Smooth muscle cell (in vitro differentiated cells): ENCODE data around the gene FZD7. TPM values are rescaled to one million over a fixed set of nuclear protein-coding genes. Genes with fewer than 3 reads are reported as not detected.

ENCODE experiments used
- DNase-seq: peaks from one replicate; lab custom pipeline; 2025; ENCODE audit not compliant: unreplicated experiment; lab: John Stamatoyannopoulos, UW
- H2AFZ ChIP-seq: fragments of 200-600 bp; sonication (generic); 2 replicates; pipeline ENCODE4 v1.6.0; 2016; ENCODE audit warnings: antibody characterized with exemption, low read depth, mild to moderate bottlenecking
- H3F3A ChIP-seq: fragments of 200-600 bp; sonication (generic); 2 replicates; pipeline ENCODE4 v1.6.0; 2017; ENCODE audit warnings: antibody characterized with exemption, low read depth
- H3K27ac ChIP-seq: fragments of 200-600 bp; sonication (generic); 2 replicates; pipeline ENCODE4 v1.5.1; 2016; ENCODE audit warnings: low read depth, mild to moderate bottlenecking
- H3K27me3 ChIP-seq: fragments of 200-600 bp; sonication (generic); 2 replicates; pipeline ENCODE4 v1.6.1; 2016; ENCODE audit warnings: low read depth, mild to moderate bottlenecking
- H3K36me3 ChIP-seq: fragments of 200-600 bp; sonication (generic); 2 replicates; pipeline ENCODE4 v1.5.1; 2016; ENCODE audit warnings: low read depth
- H3K4me1 ChIP-seq: fragments of 200-600 bp; sonication (generic); 2 replicates; pipeline ENCODE4 v1.5.1; 2016; ENCODE audit warnings: low read depth
- H3K4me2 ChIP-seq: fragments of 200-600 bp; sonication (generic); 2 replicates; pipeline ENCODE4 v1.6.0; 2016; ENCODE audit warnings: mild to moderate bottlenecking
- H3K4me3 ChIP-seq: fragments of 200-600 bp; sonication (generic); 2 replicates; pipeline ENCODE4 v1.5.1; 2016; ENCODE audit warnings: mild to moderate bottlenecking
- H3K79me2 ChIP-seq: fragments of 200-600 bp; sonication (generic); 2 replicates; pipeline ENCODE4 v1.6.0; 2016; ENCODE audit warnings: low read depth, mild to moderate bottlenecking
- H3K9ac ChIP-seq: fragments of 200-600 bp; sonication (generic); 2 replicates; pipeline ENCODE4 v1.6.0; 2016; ENCODE audit warnings: low read depth
- H3K9me3 ChIP-seq: fragments of 200-600 bp; sonication (generic); replicated peaks from 2 replicates; pipeline ENCODE4 v1.5.1; 2016; ENCODE audit warnings: low read depth
- H4K20me1 ChIP-seq: fragments of 200-600 bp; sonication (generic); 2 replicates; pipeline ENCODE4 v1.6.0; 2016; ENCODE audit warnings: low read depth
- CTCF ChIP-seq: fragments of 200-600 bp; sonication (generic); IDR thresholded peaks from 2 replicates; pipeline ENCODE4 v1.5.1; 2017; ENCODE audit warnings: borderline replicate concordance, mild to moderate bottlenecking, antibody characterized with exemption; ENCODE audit not compliant: insufficient read depth, poor library complexity, severe bottlenecking
- WGBS: methylation state at CpG from one replicate; pipeline ENCODE4 v1.1.7; 2016; ENCODE audit warnings: low lambda C conversion rate; 5-methylcytosine and 5-hydroxymethylcytosine counted together
- polyA plus RNA-seq: library from polyadenylated mRNA; unstranded; fragments of >200 nt; fragmentation: Nextera tagmentation; extraction: Ambion mirVana; gene quantifications from 2 replicates; pipeline ENCODE4 v1.2.1, GENCODE V29; 2016
- total RNA-seq: library from RNA; depleted of rRNA; stranded (reverse); fragments of >200 nt; gene quantifications from 2 replicates; pipeline ENCODE4 v1.2.3, GENCODE V29; 2014

Gene FZD7
- total and polyA plus RNA-seq, 2 experiments from 2014 or later = 14.8 to 17.0 TPM

GRCh38 chr2:202067589-202067988 lies 33.9 kb downstream of the FZD7 start:
- Histone ChIP-seq H3K4me1 (peaks cover 14% of the 10 kb centered on the region), H3K4me3 (no peak overlapping the region), H3K36me3 (no peaks in the 10 kb centered on the region), H4K20me1 (no peaks in the 10 kb centered on the region), H3K27ac (no peak overlapping the region), H3K27me3 (no peaks in the 10 kb centered on the region), H3K4me2 (no peak overlapping the region), H3K9me3 (no peaks in the 10 kb centered on the region), H3K79me2 (no peaks in the 10 kb centered on the region), H2AFZ (no peak overlapping the region), H3F3A (peaks cover 19% of the 10 kb centered on the region), H3K9ac (no peak overlapping the region)
- no peak for DNase-seq
- 100% methylated on average over 1 of the region's 1 CpG for WGBS
- TF ChIP-seq CTCF = no peak

GRCh38 chr2:202069170-202070067 lies 35.8 kb downstream of the FZD7 start:
- no peaks in the 10 kb centered on the region for H3K36me3 ChIP-seq
- H3K4me1 ChIP-seq = peaks cover 5% of the 10 kb centered on the region
- no peak overlapping the region for H3K9ac ChIP-seq
- no peak overlapping the region for H3K4me2 ChIP-seq
- H3K4me3 ChIP-seq = no peak overlapping the region
- H3F3A ChIP-seq = peaks cover 7% of the 10 kb centered on the region
- no peak for DNase-seq
- H4K20me1 ChIP-seq = no peaks in the 10 kb centered on the region
- no peak overlapping the region for H3K27ac ChIP-seq
- H3K79me2 ChIP-seq = no peaks in the 10 kb centered on the region
- H2AFZ ChIP-seq = no peak overlapping the region
- H3K27me3 ChIP-seq = no peaks in the 10 kb centered on the region
- 68% methylated on average over 11 of the region's 11 CpGs for WGBS
- TF ChIP-seq CTCF = no peak
- H3K9me3 ChIP-seq = no peaks in the 10 kb centered on the region

- no peak for DNase-seq
- H3F3A ChIP-seq = peaks cover 7% of the 10 kb centered on the region
- 98% methylated on average over 2 of the region's 2 CpGs for WGBS
- H3K9me3 ChIP-seq = no peaks in the 10 kb centered on the region
- no peak overlapping the region for H3K4me2 ChIP-seq
- no peak overlapping the region for H3K27ac ChIP-seq
- no peak overlapping the region for H3K9ac ChIP-seq
- H3K36me3 ChIP-seq = no peaks in the 10 kb centered on the region
- H3K4me1 ChIP-seq = no peaks in the 10 kb centered on the region
- H3K79me2 ChIP-seq = no peaks in the 10 kb centered on the region
- no peaks in the 10 kb centered on the region for H3K27me3 ChIP-seq
- no peaks in the 10 kb centered on the region for H4K20me1 ChIP-seq
- TF ChIP-seq CTCF = no peak
- no peak overlapping the region for H3K4me3 ChIP-seq
- H2AFZ ChIP-seq = no peak overlapping the region
These were observed 37.5 kb downstream of the FZD7 start for GRCh38 chr2:202071107-202071506.
